Naive B cell (primary cell): Measurements from ENCODE around the gene XPNPEP3. TPM values are rescaled to one million over a fixed set of nuclear protein-coding genes. Genes with fewer than 3 reads are reported as not detected.

Experiments
- ATAC-seq, 2 donors: fragments of 150-1000 bp; cut with Tn5 transposase; 2 replicates each; pipeline ENCODE4 v1.10.0; 2021; ENCODE audit warnings: low read depth in 2 of 2, mild to moderate bottlenecking in 2 of 2, moderate library complexity in 2 of 2
- DNase-seq: peaks from one replicate; pipeline ENCODE4 v3.0.0; 2022
- H3K27ac Mint-ChIP-seq, 6 donors: one replicate each; pipeline ENCODE4 v1.8.0; 2020 to 2022; ENCODE audit warnings: mild to moderate bottlenecking in 6 of 6, mixed read lengths in 6 of 6, moderate library complexity in 5 of 6, inconsistent platforms in 2 of 6
- H3K27me3 Mint-ChIP-seq, 3 donors: one replicate each; pipeline ENCODE4 v1.8.0; 2021 to 2022; ENCODE audit warnings: mixed read lengths in 3 of 3, mild to moderate bottlenecking in 1 of 3
- H3K36me3 Mint-ChIP-seq, 2 donors: one replicate each; pipeline ENCODE4 v1.8.0; 2020 to 2022; ENCODE audit warnings: mixed read lengths in 2 of 2, inconsistent platforms in 1 of 2, mild to moderate bottlenecking in 1 of 2
- H3K4me1 Mint-ChIP-seq, 3 donors: one replicate each; pipeline ENCODE4 v1.8.0; 2020 to 2022; ENCODE audit warnings: mixed read lengths in 3 of 3, inconsistent platforms in 1 of 3, mild to moderate bottlenecking in 1 of 3, moderate library complexity in 1 of 3
- H3K4me3 Mint-ChIP-seq, 8 donors: one replicate each; pipeline ENCODE4 v1.8.0; 2020 to 2022; ENCODE audit warnings: mild to moderate bottlenecking in 8 of 8, mixed read lengths in 8 of 8, moderate library complexity in 8 of 8, inconsistent platforms in 2 of 8
- H3K9me3 Mint-ChIP-seq, 7 donors: one replicate each; pipeline ENCODE4 v1.8.0; 2020 to 2022; ENCODE audit warnings: mixed read lengths in 7 of 7, mild to moderate bottlenecking in 5 of 7, inconsistent platforms in 2 of 7, moderate library complexity in 1 of 7
- polyA plus RNA-seq, 6 donors: library from polyadenylated mRNA; unstranded; fragments of 300-500 nt; fragmentation: Illumina TruSeq; gene quantifications; one replicate each; pipeline ENCODE4 v1.2.3, GENCODE V29; 2021; ENCODE audit warnings: low read depth in 6 of 6

XPNPEP3 gene
- polyA plus RNA-seq, 6 donors from 2014 or later = 2.5 to 14.9 (median 7.8) TPM

DNA sequence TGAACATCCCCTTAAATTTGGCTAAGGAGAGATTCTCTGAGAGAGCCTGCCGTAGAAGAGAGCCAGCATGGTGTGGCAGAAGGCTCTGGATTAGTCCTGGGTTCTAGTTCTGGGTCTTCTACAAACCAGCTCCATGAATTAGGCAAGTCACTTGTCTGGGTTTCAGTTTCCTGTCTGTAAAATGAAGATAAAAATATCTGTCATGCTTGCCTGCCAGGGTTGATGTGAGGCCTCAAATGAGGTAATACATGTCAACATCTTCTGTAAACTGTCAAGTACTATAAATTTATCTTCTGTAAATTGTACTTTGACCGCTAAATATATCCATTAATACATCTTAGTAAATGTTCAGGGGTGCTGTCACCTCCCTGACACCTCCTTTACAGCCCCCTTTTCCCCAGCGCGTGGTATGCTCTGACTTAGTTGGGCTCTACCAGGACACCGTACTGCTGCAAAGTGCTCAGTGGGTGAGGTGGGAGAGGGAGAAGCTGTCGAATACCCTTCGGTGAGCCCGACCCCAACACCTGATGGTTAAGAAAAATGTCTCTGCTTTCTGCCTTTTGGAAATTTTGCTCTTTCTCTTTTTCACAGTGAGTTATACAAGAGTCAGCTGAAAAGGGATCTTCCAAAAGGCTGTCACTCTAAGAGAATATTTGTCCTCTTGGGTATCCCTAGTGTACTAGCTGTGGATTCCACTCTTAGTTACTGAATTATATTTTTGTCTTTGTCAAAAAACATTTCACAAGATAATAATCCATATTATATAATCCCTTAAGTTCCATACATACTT is 109.2 kb downstream of the XPNPEP3 start:
- ATAC-seq (no peak), DNase-seq (no peak)
- peaks cover 16 to 20% (median 19%) of the 10 kb centered on the region in 3 donors for H3K4me1 Mint-ChIP-seq
- peaks cover 8 to 27% of the 10 kb centered on the region in 2 donors for H3K36me3 Mint-ChIP-seq
- no peaks in the 10 kb centered on the region for H3K9me3 Mint-ChIP-seq
- no peaks in the 10 kb centered on the region for H3K27me3 Mint-ChIP-seq
- no peak overlapping the region for H3K4me3 Mint-ChIP-seq
- H3K27ac Mint-ChIP-seq = peak overlapping the region in 5 of 6 donors; percentile 26 to 82 (median 77)

DNA sequence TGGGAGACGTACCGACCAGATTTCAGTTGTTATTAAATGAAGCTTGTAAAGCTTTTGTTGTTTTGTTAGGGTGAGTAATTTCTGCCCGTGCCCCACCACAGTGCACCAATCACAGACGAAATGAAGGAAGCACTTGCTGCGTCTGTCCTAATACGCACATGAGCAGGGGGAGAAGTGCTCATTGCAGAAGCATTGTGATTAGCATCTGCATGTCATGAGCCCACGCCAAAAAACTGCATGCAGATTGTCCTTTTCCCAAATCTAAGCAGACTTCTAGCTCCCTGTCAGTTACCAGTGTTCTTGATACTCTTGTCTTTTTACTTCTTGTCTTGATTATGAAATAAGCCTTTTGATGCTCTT is 109.8 kb downstream of the XPNPEP3 start:
- Mint-ChIP-seq H3K9me3 (no peaks in the 10 kb centered on the region), H3K4me3 (no peak overlapping the region), H3K4me1 (peaks cover 16 to 20% (median 19%) of the 10 kb centered on the region in 3 donors), H3K27ac (peak overlapping the region in 1 of 6 donors; percentile 77), H3K27me3 (no peaks in the 10 kb centered on the region), H3K36me3 (peaks cover 8 to 27% of the 10 kb centered on the region in 2 donors)
- ATAC-seq = no peak
- no peak for DNase-seq

DNA sequence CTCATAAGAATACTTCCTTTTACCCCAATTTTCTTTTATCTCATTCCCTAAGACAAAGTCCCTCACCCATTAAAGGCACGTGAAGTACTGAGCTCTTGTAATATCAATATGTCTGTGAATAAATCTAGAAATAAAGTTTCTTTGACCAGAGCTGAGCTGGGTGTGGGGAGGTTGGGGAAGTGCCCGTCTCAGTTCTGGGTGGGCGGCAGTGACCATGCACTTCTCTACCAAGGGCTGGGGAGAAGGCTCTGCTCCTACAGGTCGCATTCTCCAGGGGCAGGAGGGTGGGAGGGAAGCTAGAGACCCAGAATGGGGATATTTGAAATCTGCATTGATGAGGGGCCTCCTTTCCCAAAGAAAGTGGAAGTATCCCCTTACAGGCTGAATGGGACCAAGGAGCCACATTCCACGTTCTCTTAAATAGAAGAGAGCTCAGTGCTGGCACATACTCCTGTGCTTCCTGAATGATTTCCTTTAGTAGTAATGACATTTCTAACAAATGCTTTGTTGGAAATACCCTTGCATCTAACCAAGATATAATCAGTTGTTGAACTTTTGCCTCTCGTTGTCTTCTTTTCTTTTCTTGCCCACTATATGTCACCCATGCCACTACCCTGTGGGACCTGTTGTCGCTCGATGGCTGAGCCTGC is 110.3 kb downstream of the XPNPEP3 start:
- H3K27ac Mint-ChIP-seq = peak overlapping the region in 1 of 6 donors; percentile 77
- peaks cover 17 to 20% (median 19%) of the 10 kb centered on the region in 3 donors for H3K4me1 Mint-ChIP-seq

DNA sequence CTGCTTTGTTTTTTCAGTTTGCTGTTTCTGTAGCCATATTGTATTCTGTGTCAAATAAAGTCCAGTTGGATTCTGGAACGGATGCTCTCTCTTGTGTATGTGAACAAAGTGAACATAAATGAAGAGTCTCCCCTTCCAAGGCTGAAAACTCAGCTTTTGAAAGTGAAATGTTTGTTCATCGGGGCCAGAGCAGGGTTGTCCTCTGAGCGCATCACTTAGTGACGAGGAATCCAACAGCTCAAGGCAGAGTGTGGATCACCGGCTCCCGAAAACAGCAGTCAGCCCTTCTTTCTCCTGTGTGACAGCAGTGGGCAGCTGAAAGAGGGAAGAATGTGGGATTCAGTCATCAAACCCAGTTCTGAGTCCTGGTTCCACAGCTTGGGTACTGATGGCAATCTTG is 115.6 kb downstream of the XPNPEP3 start:
- H3K4me1 Mint-ChIP-seq = peaks cover 0 to 6% (median 0%) of the 10 kb centered on the region in 3 donors
- peak overlapping the region in 1 of 6 donors; percentile 8 for H3K27ac Mint-ChIP-seq
- peaks cover 8 to 10% of the 10 kb centered on the region in 2 donors for H3K36me3 Mint-ChIP-seq
- no peak for DNase-seq
- no peak overlapping the region for H3K4me3 Mint-ChIP-seq
- H3K27me3 Mint-ChIP-seq = no peaks in the 10 kb centered on the region
- H3K9me3 Mint-ChIP-seq = no peaks in the 10 kb centered on the region
- ATAC-seq = no peak

More for the DNA sequence above, 110.3 kb downstream of the XPNPEP3 start:
- Mint-ChIP-seq H3K27me3 (no peaks in the 10 kb centered on the region), H3K36me3 (peaks cover 13 to 27% of the 10 kb centered on the region in 2 donors), H3K9me3 (no peaks in the 10 kb centered on the region), H3K4me3 (no peak overlapping the region)
- DNase-seq (no peak), ATAC-seq (no peak)

DNA sequence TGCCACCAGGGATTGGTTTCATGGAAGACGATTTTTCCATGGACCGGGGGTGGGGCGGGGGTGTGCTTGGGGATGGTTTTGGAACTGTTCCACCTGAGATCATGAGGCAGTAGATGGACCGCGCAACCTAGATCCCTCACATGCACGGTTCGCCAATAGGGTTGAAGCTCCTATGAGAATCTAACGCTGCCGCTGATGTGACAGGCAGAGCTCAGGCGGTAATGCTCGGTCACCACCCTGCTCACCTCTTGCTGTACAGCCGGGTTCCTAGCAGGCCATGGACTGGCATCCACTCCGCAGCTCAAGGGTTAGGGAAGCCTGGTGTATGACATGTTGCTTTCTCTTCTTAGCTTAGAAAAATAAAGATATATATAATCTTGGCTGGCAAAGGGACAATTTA is 116.2 kb downstream of the XPNPEP3 start:
- ATAC-seq = no peak
- Mint-ChIP-seq H3K4me1 (peaks cover 0 to 6% (median 0%) of the 10 kb centered on the region in 3 donors), H3K36me3 (peaks cover 8 to 10% of the 10 kb centered on the region in 2 donors), H3K27ac (no peak overlapping the region), H3K27me3 (no peaks in the 10 kb centered on the region), H3K4me3 (no peak overlapping the region), H3K9me3 (no peaks in the 10 kb centered on the region)
- no peak for DNase-seq

DNA sequence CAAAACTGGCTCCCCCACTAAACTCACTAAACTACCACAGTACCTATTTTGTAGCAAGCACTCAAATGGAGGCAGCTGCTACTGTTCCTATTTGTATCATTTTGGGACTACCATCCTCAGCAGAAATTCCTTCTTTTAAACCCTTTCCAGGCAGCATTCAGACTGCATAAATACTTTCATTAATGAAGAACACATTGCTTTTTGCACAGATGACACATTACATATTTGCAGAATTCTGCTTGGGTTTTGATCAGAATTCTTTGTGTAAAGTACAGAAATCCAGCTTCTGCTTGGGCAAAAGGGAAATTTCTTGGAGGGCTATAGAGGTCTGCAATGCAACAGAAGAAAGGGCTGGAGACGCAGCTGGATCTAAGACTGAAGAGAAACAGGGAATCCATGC is 118.4 kb downstream of the XPNPEP3 start:
- no peak overlapping the region for H3K4me3 Mint-ChIP-seq
- no peak overlapping the region for H3K27ac Mint-ChIP-seq
- no peak for DNase-seq
- no peaks in the 10 kb centered on the region for H3K27me3 Mint-ChIP-seq
- H3K9me3 Mint-ChIP-seq = no peaks in the 10 kb centered on the region
- H3K4me1 Mint-ChIP-seq = peaks cover 0 to 6% (median 0%) of the 10 kb centered on the region in 3 donors
- no peak for ATAC-seq
- peaks cover 5 to 10% of the 10 kb centered on the region in 2 donors for H3K36me3 Mint-ChIP-seq

DNA sequence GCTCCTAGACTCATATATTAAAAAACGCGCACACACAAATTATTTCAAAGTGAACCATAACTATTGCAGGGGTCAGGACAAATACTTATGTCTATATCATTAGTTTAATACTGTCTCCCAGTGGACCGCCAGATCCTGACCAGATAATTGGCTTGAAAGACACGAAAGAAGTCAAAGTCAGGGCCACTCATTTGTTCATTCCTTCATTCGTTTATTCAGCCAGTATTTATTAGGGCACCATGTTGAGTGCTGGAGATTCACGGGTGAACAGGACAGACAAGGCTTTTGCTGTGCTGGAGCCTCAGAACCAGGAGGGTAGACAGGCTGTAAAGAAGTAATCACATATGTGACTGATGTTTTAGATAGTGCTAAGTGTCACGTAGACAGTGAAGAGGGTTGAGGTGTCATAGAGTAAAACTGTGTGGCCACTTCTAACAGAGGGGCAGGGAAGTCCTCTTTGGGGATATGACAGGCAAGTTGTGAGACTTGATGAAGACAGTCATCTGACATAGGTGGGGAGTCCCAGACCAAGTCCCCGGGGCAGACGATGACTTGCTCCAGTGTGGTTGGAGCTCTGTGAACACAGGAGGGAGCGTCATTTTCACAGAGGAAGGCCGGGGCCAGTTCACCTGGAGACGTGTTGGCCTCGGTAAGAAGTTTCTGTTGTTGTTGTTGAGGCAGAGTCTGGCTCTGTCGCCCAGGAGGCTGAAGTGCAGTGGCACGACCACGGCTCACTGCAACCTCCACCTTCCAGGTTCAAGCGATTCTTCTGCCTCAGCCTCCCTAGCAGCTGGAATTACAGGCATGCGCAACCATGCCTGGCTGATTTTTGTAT is 120.1 kb downstream of the XPNPEP3 start:
- H3K27ac Mint-ChIP-seq = peak overlapping the region in 1 of 6 donors; percentile 39
- no peak for DNase-seq
- ATAC-seq = no peak
- peaks cover 0 to 3% (median 2%) of the 10 kb centered on the region in 3 donors for H3K4me1 Mint-ChIP-seq
- H3K27me3 Mint-ChIP-seq = no peaks in the 10 kb centered on the region
- peak overlapping the region in 1 of 8 donors; percentile 42 for H3K4me3 Mint-ChIP-seq
- no peaks in the 10 kb centered on the region for H3K9me3 Mint-ChIP-seq
- peaks cover 0 to 7% of the 10 kb centered on the region in 2 donors for H3K36me3 Mint-ChIP-seq

DNA sequence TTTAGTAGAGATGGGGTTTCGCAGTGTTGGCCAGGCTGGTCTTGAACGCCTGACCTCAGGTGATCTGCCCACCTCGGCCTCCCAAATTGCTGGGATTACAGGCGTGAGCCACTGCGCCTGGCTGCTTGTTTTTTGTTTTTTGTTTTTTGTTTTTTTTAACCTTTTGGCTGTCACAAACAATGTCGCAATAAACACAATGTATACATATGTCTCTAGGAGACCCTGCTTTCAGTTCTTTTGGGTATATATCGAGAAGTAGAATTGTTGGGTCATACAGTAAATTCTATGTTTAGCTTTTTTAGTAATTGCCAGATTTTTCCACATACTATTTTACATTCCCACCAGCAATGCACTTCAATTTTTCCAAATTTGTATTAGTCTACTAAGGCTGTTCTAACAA is 122.2 kb downstream of the XPNPEP3 start:
- Mint-ChIP-seq H3K27me3 (no peaks in the 10 kb centered on the region), H3K27ac (no peak overlapping the region), H3K4me3 (no peak overlapping the region), H3K36me3 (no peaks in the 10 kb centered on the region), H3K4me1 (peaks cover 12 to 21% (median 13%) of the 10 kb centered on the region in 3 donors), H3K9me3 (no peaks in the 10 kb centered on the region)
- ATAC-seq (no peak), DNase-seq (no peak)

DNA sequence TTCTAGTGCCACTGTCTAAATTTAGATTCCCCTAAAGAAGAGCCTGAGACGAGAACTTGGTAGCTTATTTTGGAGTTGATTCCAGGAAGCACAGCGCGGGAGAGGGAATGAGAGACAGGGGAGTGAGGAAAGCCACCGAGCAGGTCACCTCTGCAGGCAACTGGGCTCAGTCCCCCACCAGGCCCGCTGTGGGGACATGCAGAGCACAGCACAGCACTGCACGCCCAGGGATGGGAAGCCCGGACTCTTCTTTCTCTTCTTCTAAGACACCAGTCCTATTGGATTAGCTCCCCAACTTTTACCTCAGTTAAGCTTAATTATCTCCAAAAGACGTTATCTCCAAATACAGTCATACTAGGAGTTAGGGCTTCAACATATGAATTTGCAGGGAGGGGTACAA is 122.9 kb downstream of the XPNPEP3 start:
- no peaks in the 10 kb centered on the region for H3K36me3 Mint-ChIP-seq
- peak overlapping the region in 1 of 6 donors; percentile 24 for H3K27ac Mint-ChIP-seq
- no peak for ATAC-seq
- peaks cover 12 to 21% (median 13%) of the 10 kb centered on the region in 3 donors for H3K4me1 Mint-ChIP-seq
- DNase-seq = no peak
- no peaks in the 10 kb centered on the region for H3K27me3 Mint-ChIP-seq
- no peak overlapping the region for H3K4me3 Mint-ChIP-seq
- H3K9me3 Mint-ChIP-seq = no peaks in the 10 kb centered on the region

Other genes with a start within 250 kb of the XPNPEP3 start
- gene MRTFA, start 220.4 kb upstream of the XPNPEP3 start, polyA plus RNA-seq = 10 to 100 TPM in 4 of 6 donors, 1 to 10 TPM in 2; 4.6 to 24.6 (median 14.2) TPM
- gene MCHR1, start 177.7 kb upstream of the XPNPEP3 start, polyA plus RNA-seq = not detected
- gene SLC25A17, start 37.8 kb upstream of the XPNPEP3 start, polyA plus RNA-seq = 10 to 100 TPM; 15.8 to 41.7 (median 25.4) TPM
- 100 to 1,000 TPM; 123 to 204 (median 170) TPM for gene ST13, start 509 bp upstream of the XPNPEP3 start, polyA plus RNA-seq
- gene DNAJB7, start 5.0 kb downstream of the XPNPEP3 start, polyA plus RNA-seq = under 1 TPM in 2 of 6 donors, not detected in 4; 0.16 to 0.20 TPM
- gene RBX1, start 94.2 kb downstream of the XPNPEP3 start, polyA plus RNA-seq = 100 to 1,000 TPM in 5 of 6 donors, 10 to 100 TPM in 1; 92.5 to 178 (median 151) TPM
- gene EP300, start 235.4 kb downstream of the XPNPEP3 start, polyA plus RNA-seq = 10 to 100 TPM; 17.0 to 41.3 (median 20.1) TPM